K562 (cell line): ENCODE results near the gene MYO10. TPM values are rescaled to one million over a fixed set of nuclear protein-coding genes. Genes with fewer than 3 reads are reported as not detected.

Experiments used
- ATAC-seq: fragments of 200-7000 bp; cut with Tn5 transposase; 3 replicates; pipeline ENCODE4 v1.9.1; 2020; ENCODE audit warnings: moderate library complexity
- BruUV-seq: library from RNA; stranded (reverse); fragments of 400-500 nt; replicated peaks from 2 replicates; lab custom pipeline; 2021; lab: Mats Ljungman, UMichigan
- CTCF ChIA-PET: fragments of 300-600 bp; formaldehyde crosslinking; extraction: SDS; loops from one replicate; lab custom pipeline; 2021; ENCODE audit warnings: low intra/inter-chr PET ratio; lab: Yijun Ruan, JAX
- POLR2A ChIA-PET: fragments of 300-600, 350-650 bp; sonication (Branson Sonifier 250); formaldehyde crosslinking; extraction: SDS; loops from one replicate; lab custom pipeline; 2021; ENCODE audit warnings: antibody characterized with exemption, inconsistent platforms; lab: Yijun Ruan, JAX
- DNase-seq, 4 experiments: peaks; one replicate each; pipeline versions ENCODE4 v3.0.0 to v3.0.0-alpha.2; 2011 to 2018; ENCODE audit warnings: low spot score in 3 of 4, mixed read lengths in 3 of 4; ENCODE audit errors: extremely low read depth in 1 of 4
- FAIRE-seq: peaks from 2 replicates; lab custom pipeline; 2011; peaks lifted over from hg19 to GRCh38; lab: Jason Lieb, UNC
- H2AFZ ChIP-seq: 2 replicates; pipeline ENCODE4 v1.6.0; 2011; ENCODE audit warnings: low read depth, low read length, control low read depth, inconsistent platforms
- H3K27ac ChIP-seq: fragments of 200-600 bp; 3 replicates; pipeline ENCODE4 v1.8.0; 2011; ENCODE audit warnings: low read depth, mild to moderate bottlenecking, control low read depth, inconsistent platforms, low read length, moderate library complexity, mixed read lengths; ENCODE audit errors: extremely low read depth
- H3K27me3 ChIP-seq, 2 experiments: fragments of 300-600 bp in 1 of 2; 2 replicates in 1 of 2; 3 replicates in 1 of 2; pipeline versions ENCODE4 v1.6.0 to v1.8.0; 2011; ENCODE audit warnings: inconsistent platforms in 2 of 2, low read length in 2 of 2, mild to moderate bottlenecking in 1 of 2, mixed read lengths in 1 of 2, moderate library complexity in 1 of 2; ENCODE audit not compliant: control insufficient read depth in 2 of 2, insufficient read depth in 2 of 2
- H3K36me3 ChIP-seq: fragments of 300-600 bp; 3 replicates; pipeline ENCODE4 v1.8.0; 2011; ENCODE audit warnings: mild to moderate bottlenecking, low read length, inconsistent platforms; ENCODE audit not compliant: control insufficient read depth, insufficient read depth
- H3K4me1 ChIP-seq, 2 experiments: fragments of 200-600 bp in 1 of 2; replicated peaks in 1 of 2; 2 replicates in 1 of 2; 3 replicates in 1 of 2; pipeline versions ENCODE4 v1.5.1 to v1.8.0; 2011; ENCODE audit warnings: inconsistent platforms in 2 of 2, low read length in 2 of 2, mild to moderate bottlenecking in 1 of 2, mixed read lengths in 1 of 2, moderate library complexity in 1 of 2; ENCODE audit not compliant: control insufficient read depth in 2 of 2, insufficient read depth in 2 of 2
- H3K4me2 ChIP-seq: 2 replicates; pipeline ENCODE4 v1.6.1; 2011; ENCODE audit warnings: low read length, control low read depth, inconsistent platforms, mixed read lengths; ENCODE audit not compliant: insufficient read depth
- H3K4me3 ChIP-seq: fragments of 200-600 bp; sonication (generic), shearing (Covaris generic); 2 replicates; pipeline ENCODE4 v1.5.1; 2016; ENCODE audit warnings: control low read depth, inconsistent platforms
- H3K79me2 ChIP-seq: fragments of 200-600 bp; 3 replicates; pipeline ENCODE4 v1.8.0; 2011; ENCODE audit warnings: low read length, inconsistent platforms; ENCODE audit not compliant: control insufficient read depth, insufficient read depth
- H3K9ac ChIP-seq, 2 experiments: 2 replicates each; pipeline versions ENCODE4 v1.6.0 to v1.6.1; 2011; ENCODE audit warnings: low read depth in 2 of 2, low read length in 2 of 2, control low read depth in 1 of 2, inconsistent platforms in 1 of 2, mild to moderate bottlenecking in 1 of 2, mixed read lengths in 1 of 2; ENCODE audit not compliant: insufficient read depth in 1 of 2
- H3K9me1 ChIP-seq: one replicate; pipeline ENCODE4 v1.6.0; 2011; ENCODE audit warnings: inconsistent platforms, mild to moderate bottlenecking, low read length, moderate library complexity; ENCODE audit not compliant: control insufficient read depth, insufficient read depth
- H3K9me3 ChIP-seq: replicated peaks from 2 replicates; pipeline ENCODE4 v1.5.1; 2011; ENCODE audit warnings: low read depth, low read length, inconsistent platforms; ENCODE audit not compliant: control insufficient read depth, insufficient read depth
- H4K20me1 ChIP-seq: replicated peaks from 2 replicates; pipeline ENCODE4 v1.6.1; 2011; ENCODE audit warnings: low read length, inconsistent platforms, mixed read lengths; ENCODE audit not compliant: control insufficient read depth, insufficient read depth
- CTCF ChIP-seq, 3 experiments: IDR thresholded peaks in 2 of 3; conservative IDR thresholded peaks in 1 of 3; 2 replicates each; pipeline ENCODE4 v1.5.1; 2011 to 2012; ENCODE audit warnings: low read length in 3 of 3, mild to moderate bottlenecking in 3 of 3, control low read depth in 2 of 3, improper control_type of control experiment in 1 of 3, inconsistent platforms in 1 of 3, low read depth in 1 of 3, mixed read lengths in 1 of 3, moderate library complexity in 1 of 3; ENCODE audit not compliant: insufficient read depth in 2 of 3
- ETV6 ChIP-seq, 3 experiments: fragments of 150-350 bp in 1 of 3; sonication (generic) in 1 of 3; formaldehyde crosslinking in 1 of 3; IDR thresholded peaks; 2 replicates each; pipeline versions ENCODE4 v1.6.1 to v1.8.0; 2014 to 2022; ENCODE audit warnings: borderline replicate concordance in 2 of 3, low read depth in 2 of 3, antibody characterized with exemption in 1 of 3, low read length in 1 of 3, mild to moderate bottlenecking in 1 of 3, missing genetic modification reagents in 1 of 3
- EWSR1 ChIP-seq: fragments of 450-650 bp; IDR thresholded peaks from 2 replicates; pipeline ENCODE4 v1.6.1; 2018; ENCODE audit warnings: borderline replicate concordance, mild to moderate bottlenecking, low read depth, moderate library complexity; ENCODE audit not compliant: partially characterized antibody
- HES1 ChIP-seq: fragments of 450-650 bp; IDR thresholded peaks from 2 replicates; pipeline ENCODE4 v1.6.1; 2016; ENCODE audit warnings: low read depth, mild to moderate bottlenecking, moderate library complexity
- HMBOX1 ChIP-seq: sonication (generic); IDR thresholded peaks from 2 replicates; pipeline ENCODE4 v1.6.1; 2016
- KLF13 ChIP-seq: fragments of 450-650 bp; IDR thresholded peaks from 2 replicates; pipeline ENCODE4 v1.6.1; 2016; ENCODE audit warnings: missing genetic modification characterization, low read depth, mild to moderate bottlenecking, missing compliant biosample characterization, moderate library complexity, borderline replicate concordance
- POLR3A ChIP-seq: IDR thresholded peaks from 2 replicates; pipeline ENCODE4 v1.6.1; 2011; ENCODE audit warnings: borderline replicate concordance, mild to moderate bottlenecking, moderate library complexity; ENCODE audit not compliant: insufficient read length, insufficient read depth; ENCODE audit errors: extremely low read depth
- POU5F1 ChIP-seq: fragments of 150-350 bp; IDR thresholded peaks from 2 replicates; pipeline ENCODE4 v1.6.1; 2014; ENCODE audit warnings: borderline replicate concordance, low read length, low read depth, mild to moderate bottlenecking; ENCODE audit not compliant: partially characterized antibody
- PTRF ChIP-seq: fragments of 450-650 bp; IDR thresholded peaks from 2 replicates; pipeline ENCODE4 v1.6.1; 2016; ENCODE audit warnings: mild to moderate bottlenecking, missing genetic modification characterization, missing compliant biosample characterization
- SIX5 ChIP-seq, 2 experiments: IDR thresholded peaks; 2 replicates each; pipeline ENCODE4 v1.6.1; 2011; ENCODE audit warnings: low read length in 2 of 2, borderline replicate concordance in 1 of 2, low read depth in 1 of 2, mild to moderate bottlenecking in 1 of 2, moderate library complexity in 1 of 2; ENCODE audit not compliant: insufficient read depth in 1 of 2
- SREBF2 ChIP-seq: sonication (generic); formaldehyde crosslinking; IDR thresholded peaks from 2 replicates; pipeline ENCODE4 v1.4.0; 2020; ENCODE audit warnings: mild to moderate bottlenecking, missing genetic modification reagents
- TBP ChIP-seq: optimal IDR thresholded peaks from 2 replicates; pipeline ENCODE3; 2011; ENCODE audit warnings: low read depth, low read length, improper control_type of control experiment
- XRCC4 ChIP-seq: IDR thresholded peaks from one replicate; pipeline ENCODE4 v1.6.1; 2011; ENCODE audit not compliant: insufficient read depth, insufficient read length; ENCODE audit errors: extremely low read depth
- ZC3H4 ChIP-seq: sonication (generic); formaldehyde crosslinking; IDR thresholded peaks from 2 replicates; pipeline ENCODE4 v1.9.0; 2021; ENCODE audit warnings: missing genetic modification reagents, borderline replicate concordance
- ZNF140 ChIP-seq: fragments of 250-450 bp; sonication (Bioruptor Pico); IDR thresholded peaks from 2 replicates; pipeline ENCODE4 v1.8.0; 2021; ENCODE audit warnings: moderate library complexity, mild to moderate bottlenecking, inconsistent platforms
- ZNF639 ChIP-seq, 2 experiments: fragments of 200-800 bp in 1 of 2; sonication (Bioruptor generic) in 1 of 2; sonication (generic) in 1 of 2; formaldehyde crosslinking in 1 of 2; IDR thresholded peaks in 1 of 2; conservative IDR thresholded peaks in 1 of 2; 2 replicates each; pipeline versions ENCODE4 v1.5.0 to v1.6.1; 2016 to 2020; ENCODE audit warnings: missing compliant biosample characterization in 1 of 2, missing genetic modification characterization in 1 of 2, missing genetic modification reagents in 1 of 2
- WGBS: fragments of 100-300 bp; shearing (Covaris generic); methylation state at CpG from one replicate; pipeline ENCODE4 v1.1.6; 2016; ENCODE audit warnings: low coverage, mixed read lengths; ENCODE audit not compliant: insufficient coverage; ENCODE audit errors: missing lambda C conversion rate; 5-methylcytosine and 5-hydroxymethylcytosine counted together
- in situ Hi-C: fragments of 300-500 bp; cut with MboI; formaldehyde crosslinking; loops from 4 replicates; pipeline ENCODE4 v1.15.0; 2018; ENCODE audit warnings: inconsistent platforms, mixed read lengths
- intact Hi-C: fragments of 100-400 bp; cut with micrococcal nuclease; formaldehyde crosslinking; loops from 2 replicates; pipeline ENCODE4 v1.14.2; 2022
- polyA plus RNA-seq, 8 experiments: library from polyadenylated mRNA; depleted of rRNA in 4 of 8; stranded (reverse) in 5 of 8; unstranded in 3 of 8; fragments of >200 nt; fragmentation: Nextera tagmentation in 2 of 8; fragmentation: Illumina TruSeq in 1 of 8; extraction: Ambion mirVana in 2 of 8; extraction: Trizol in 1 of 8; gene quantifications; 2 replicates each; pipeline versions ENCODE4 v1.2.1 to v1.2.3, GENCODE V29; 2011 to 2014; ENCODE audit warnings: inconsistent platforms in 1 of 8, missing spikeins in 1 of 8
- total RNA-seq, 7 experiments: library from RNA; depleted of rRNA in 6 of 7; stranded (reverse); fragments of >200 nt in 6 of 7; fragmentation: Illumina TruSeq in 2 of 7; extraction: Trizol in 2 of 7; gene quantifications; 2 replicates each; pipeline versions ENCODE4 v1.2.1 to v1.2.3, GENCODE V29; 2011 to 2021; ENCODE audit warnings: low replicate concordance in 1 of 7

The MYO10 gene
- total and polyA plus RNA-seq, 9 of the 15 experiments (the other 6 are each of a cell fraction or from before 2014, with no cell fraction given), result 0.04 to 0.24 TPM; not detected in 7

- no peak overlapping the region for H3K27ac ChIP-seq
- no peak for FAIRE-seq
- H3K9ac ChIP-seq, result no peak overlapping the region
- intact Hi-C loops, result no loop called here
- DNase-seq, result no peak
- H3K36me3 ChIP-seq, result no peaks in the 10 kb centered on the region
- ChIA-PET CTCF (no interaction called here), POLR2A (no interaction called here)
- in situ Hi-C loops, result no loop called here
- H3K4me2 ChIP-seq, result no peak overlapping the region
- BruUV-seq, result no TSS peak
- H3K4me3 ChIP-seq, result no peak overlapping the region
- no peak overlapping the region for H2AFZ ChIP-seq
- H4K20me1 ChIP-seq, result no peaks in the 10 kb centered on the region
- H3K4me1 ChIP-seq, result no peaks in the 10 kb centered on the region
- WGBS, result 0% methylated on average over 6 of the region's 6 CpGs
- no peaks in the 10 kb centered on the region for H3K9me3 ChIP-seq
- ATAC-seq, result no peak
- H3K9me1 ChIP-seq, result no peaks in the 10 kb centered on the region
- no peaks in the 10 kb centered on the region for H3K79me2 ChIP-seq
- no peaks in the 10 kb centered on the region for H3K27me3 ChIP-seq
- TF ChIP-seq HES1, result no peak
- TF ChIP-seq POLR3A, result no peak
- TF ChIP-seq SREBF2 (CRISPR knock-in tag), result no peak
- no peak for TF ChIP-seq ZNF140 (CRISPR knock-in tag)
- no peak for TF ChIP-seq ZC3H4 (CRISPR knock-in tag)
- TF ChIP-seq SIX5 (IDR thresholded peaks at IDR 0.05; ENCODE audit: borderline replicate concordance in 1 of 2, insufficient read depth in 1 of 2, low read depth in 1 of 2, low read length in 2 of 2), result no peak
- TF ChIP-seq POU5F1, result no peak
- TF ChIP-seq CTCF (IDR thresholded peaks at IDR 0.05 in 2 of 3, conservative IDR thresholded peaks at IDR 0.05 in 1 of 3; ENCODE audit: insufficient read depth in 2 of 3, low read depth in 1 of 3, low read length in 3 of 3), result no peak
- TF ChIP-seq TBP, result no peak
- no peak for TF ChIP-seq HMBOX1
- no peak for TF ChIP-seq ZNF639 (CRISPR knock-in tag; conservative IDR thresholded peaks at IDR 0.05 in 1 of 2, IDR thresholded peaks at IDR 0.05 in 1 of 2)
- no peak for TF ChIP-seq EWSR1
- no peak for TF ChIP-seq KLF13 (tag)
- no peak for TF ChIP-seq ETV6 (IDR thresholded peaks at IDR 0.05; ENCODE audit: borderline replicate concordance in 1 of 2, low read depth in 2 of 2, low read length in 1 of 2)
- TF ChIP-seq ETV6 (CRISPR knock-in tag; IDR thresholded peaks at IDR 0.05; ENCODE audit: borderline replicate concordance), result no peak
- TF ChIP-seq XRCC4, result no peak
- no peak for TF ChIP-seq PTRF (tag)
These were observed 52.3 kb downstream of the MYO10 start for GRCh38 chr5:16883806-16884205.
